ENCODE measurements around the gene ATG101. TPM values are rescaled to one million over a fixed set of nuclear protein-coding genes. Genes with fewer than 3 reads are reported as not detected.

The ATG101 gene
- total and polyA plus RNA-seq, 2 of the 13 experiments (the other 11 are each of a cell fraction or from before 2014, with no cell fraction given): 58.2 to 67.7 TPM

DNA sequence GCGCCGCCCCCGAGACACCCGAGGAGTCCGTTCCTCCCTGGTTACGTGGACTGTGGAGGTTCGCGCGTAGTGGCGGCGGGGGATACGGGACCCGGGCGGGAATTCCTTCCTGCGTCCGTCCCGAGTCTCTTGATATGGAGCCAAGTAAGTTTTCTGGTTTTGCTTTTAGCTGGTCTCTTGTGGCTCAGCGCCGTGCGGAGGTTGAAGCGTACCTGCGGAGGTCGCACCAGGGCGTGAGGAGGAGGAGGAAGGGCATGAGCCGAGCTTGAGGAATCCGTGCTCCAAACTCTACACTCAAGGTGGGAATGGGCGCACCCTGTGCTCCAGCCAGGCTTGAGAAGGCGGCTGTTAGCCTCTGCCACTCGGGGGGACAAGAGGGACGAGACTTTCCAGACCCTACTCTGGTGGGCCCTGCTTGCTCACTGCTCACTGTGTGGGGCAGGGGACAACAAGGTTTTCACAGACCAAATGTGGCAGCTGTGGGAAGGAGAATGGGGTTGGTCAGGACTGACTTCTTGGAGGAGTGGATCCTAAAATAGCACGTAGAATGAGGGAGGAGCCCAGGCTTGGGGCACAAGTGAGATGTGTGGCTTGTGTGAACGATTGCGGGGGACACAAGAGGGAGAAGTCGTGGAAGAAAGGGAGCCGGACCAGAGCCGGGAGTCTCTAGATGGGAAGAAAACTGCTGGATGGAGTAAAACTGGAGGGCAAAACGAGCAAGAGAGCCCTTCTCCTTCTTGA lies 577 bp downstream of the ATG101 start:
- H3K27ac ChIP-seq (ENCODE audit: extremely low read length, insufficient read depth, low read length): peak overlapping the region; percentile 85
- H3K27me3 ChIP-seq (ENCODE audit: control insufficient read depth in 1 of 2, insufficient read depth in 2 of 2, low read length in 2 of 2): no peaks in the 10 kb centered on the region; a peak in 1 of 5 replicates
- ChIA-PET POLR2A (interaction anchor here (1.4 to 4.0 kb wide), 5 partner anchors 9 to 45 kb away, joined by 4 to 36 read pairs (median 13); partner anchors contain the start of gene NR4A1), CTCF (ENCODE audit: low intra/inter-chr PET ratio, low total read pairs) (interaction anchor here (0.8 to 5.4 kb wide), 2 partner anchors 42 to 45 kb away, joined by 5 to 52 read pairs; no protein-coding TSS in a partner anchor)
- H2AFZ ChIP-seq (ENCODE audit: low read length): no peak overlapping the region
- TSS peak; percentile 83 for BruUV-seq (replicated peaks)
- peak overlapping the region; percentile 88 for H3K9ac ChIP-seq (ENCODE audit: insufficient read depth, low read depth, low read length)
- in situ Hi-C loops (cut with HindIII; ENCODE audit: extremely low pct_ligation_motif_present, low pct_unique_long_range_greater_than_20kb): no loop called here
- DNase-seq (ENCODE audit: low spot score) (no peak), FAIRE-seq (no peak), ATAC-seq (peak; percentile 43)
- no peaks in the 10 kb centered on the region for H3K9me3 ChIP-seq (ENCODE audit: low read length)
- peak overlapping the region; percentile 92 for H3K4me2 ChIP-seq (ENCODE audit: low read depth, low read length)
- H3K79me2 ChIP-seq (ENCODE audit: insufficient read depth, low read length): peaks cover 50% of the 10 kb centered on the region
- peaks cover 12 to 31% of the 10 kb centered on the region in 2 experiments for H3K36me3 ChIP-seq (replicated peaks in 1 of 2; ENCODE audit: control insufficient read depth in 1 of 2, insufficient read depth in 2 of 2, low read length in 2 of 2)
- H3K4me3 ChIP-seq (replicated peaks in 1 of 3; ENCODE audit: insufficient read depth in 1 of 3, low read depth in 2 of 3, low read length in 3 of 3): peak overlapping the region; percentile 87 to 98 (median 88)
- peaks cover 46% of the 10 kb centered on the region for H3K4me1 ChIP-seq (ENCODE audit: insufficient read depth, low read length)
- intact Hi-C loops (cut with micrococcal nuclease; ENCODE audit: unreplicated experiment): loop anchor here (2.0 kb wide), 1 partner anchor 20 kb away; the partner anchor contains the start of gene NR4A1
- WGBS (ENCODE audit: low lambda C conversion rate): 2% methylated on average over 18 of the region's 37 CpGs
- peaks cover 5% of the 10 kb centered on the region; the same call in 1 of the 2 replicates for H4K20me1 ChIP-seq (ENCODE audit: insufficient read depth, low read length)
- TF ChIP-seq SPEN (CRISPR knock-in tag; IDR thresholded peaks at IDR 0.05; ENCODE audit: low read depth): no peak
- no peak for TF ChIP-seq EHMT2 (IDR thresholded peaks at IDR 0.05; ENCODE audit: borderline replicate concordance, low read depth, low read length)
- no peak for TF ChIP-seq ZNF816 (CRISPR knock-in tag; IDR thresholded peaks at IDR 0.05; ENCODE audit: borderline replicate concordance)
- TF ChIP-seq ZNF879 (CRISPR knock-in tag; IDR thresholded peaks at IDR 0.05): no peak
- no peak for TF ChIP-seq ZNF746 (CRISPR knock-in tag; IDR thresholded peaks at IDR 0.05)
- TF ChIP-seq, protein P1, sequence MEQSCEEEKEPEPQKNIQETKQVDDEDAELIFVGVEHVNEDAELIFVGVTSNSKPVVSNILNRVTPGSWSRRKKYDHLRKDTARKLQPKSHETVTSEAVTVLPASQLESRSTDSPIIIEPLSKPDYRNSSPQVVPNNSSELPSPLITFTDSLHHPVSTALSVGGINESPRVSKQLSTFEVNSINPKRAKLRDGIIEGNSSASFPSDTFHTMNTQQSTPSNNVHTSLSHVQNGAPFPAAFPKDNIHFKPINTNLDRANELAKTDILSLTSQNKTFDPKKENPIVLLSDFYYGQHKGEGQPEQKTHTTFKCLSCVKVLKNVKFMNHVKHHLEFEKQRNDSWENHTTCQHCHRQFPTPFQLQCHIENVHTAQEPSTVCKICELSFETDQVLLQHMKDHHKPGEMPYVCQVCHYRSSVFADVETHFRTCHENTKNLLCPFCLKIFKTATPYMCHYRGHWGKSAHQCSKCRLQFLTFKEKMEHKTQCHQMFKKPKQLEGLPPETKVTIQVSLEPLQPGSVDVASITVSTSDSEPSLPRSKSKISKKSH (CRISPR knock-in tag; IDR thresholded peaks at IDR 0.05; ENCODE audit: borderline replicate concordance): no peak
- no peak for TF ChIP-seq ZNF720 (CRISPR knock-in tag; IDR thresholded peaks at IDR 0.05)
- no peak for TF ChIP-seq NFKB2 (CRISPR knock-in tag; IDR thresholded peaks at IDR 0.05; ENCODE audit: borderline replicate concordance)
- TF ChIP-seq, protein P2, sequence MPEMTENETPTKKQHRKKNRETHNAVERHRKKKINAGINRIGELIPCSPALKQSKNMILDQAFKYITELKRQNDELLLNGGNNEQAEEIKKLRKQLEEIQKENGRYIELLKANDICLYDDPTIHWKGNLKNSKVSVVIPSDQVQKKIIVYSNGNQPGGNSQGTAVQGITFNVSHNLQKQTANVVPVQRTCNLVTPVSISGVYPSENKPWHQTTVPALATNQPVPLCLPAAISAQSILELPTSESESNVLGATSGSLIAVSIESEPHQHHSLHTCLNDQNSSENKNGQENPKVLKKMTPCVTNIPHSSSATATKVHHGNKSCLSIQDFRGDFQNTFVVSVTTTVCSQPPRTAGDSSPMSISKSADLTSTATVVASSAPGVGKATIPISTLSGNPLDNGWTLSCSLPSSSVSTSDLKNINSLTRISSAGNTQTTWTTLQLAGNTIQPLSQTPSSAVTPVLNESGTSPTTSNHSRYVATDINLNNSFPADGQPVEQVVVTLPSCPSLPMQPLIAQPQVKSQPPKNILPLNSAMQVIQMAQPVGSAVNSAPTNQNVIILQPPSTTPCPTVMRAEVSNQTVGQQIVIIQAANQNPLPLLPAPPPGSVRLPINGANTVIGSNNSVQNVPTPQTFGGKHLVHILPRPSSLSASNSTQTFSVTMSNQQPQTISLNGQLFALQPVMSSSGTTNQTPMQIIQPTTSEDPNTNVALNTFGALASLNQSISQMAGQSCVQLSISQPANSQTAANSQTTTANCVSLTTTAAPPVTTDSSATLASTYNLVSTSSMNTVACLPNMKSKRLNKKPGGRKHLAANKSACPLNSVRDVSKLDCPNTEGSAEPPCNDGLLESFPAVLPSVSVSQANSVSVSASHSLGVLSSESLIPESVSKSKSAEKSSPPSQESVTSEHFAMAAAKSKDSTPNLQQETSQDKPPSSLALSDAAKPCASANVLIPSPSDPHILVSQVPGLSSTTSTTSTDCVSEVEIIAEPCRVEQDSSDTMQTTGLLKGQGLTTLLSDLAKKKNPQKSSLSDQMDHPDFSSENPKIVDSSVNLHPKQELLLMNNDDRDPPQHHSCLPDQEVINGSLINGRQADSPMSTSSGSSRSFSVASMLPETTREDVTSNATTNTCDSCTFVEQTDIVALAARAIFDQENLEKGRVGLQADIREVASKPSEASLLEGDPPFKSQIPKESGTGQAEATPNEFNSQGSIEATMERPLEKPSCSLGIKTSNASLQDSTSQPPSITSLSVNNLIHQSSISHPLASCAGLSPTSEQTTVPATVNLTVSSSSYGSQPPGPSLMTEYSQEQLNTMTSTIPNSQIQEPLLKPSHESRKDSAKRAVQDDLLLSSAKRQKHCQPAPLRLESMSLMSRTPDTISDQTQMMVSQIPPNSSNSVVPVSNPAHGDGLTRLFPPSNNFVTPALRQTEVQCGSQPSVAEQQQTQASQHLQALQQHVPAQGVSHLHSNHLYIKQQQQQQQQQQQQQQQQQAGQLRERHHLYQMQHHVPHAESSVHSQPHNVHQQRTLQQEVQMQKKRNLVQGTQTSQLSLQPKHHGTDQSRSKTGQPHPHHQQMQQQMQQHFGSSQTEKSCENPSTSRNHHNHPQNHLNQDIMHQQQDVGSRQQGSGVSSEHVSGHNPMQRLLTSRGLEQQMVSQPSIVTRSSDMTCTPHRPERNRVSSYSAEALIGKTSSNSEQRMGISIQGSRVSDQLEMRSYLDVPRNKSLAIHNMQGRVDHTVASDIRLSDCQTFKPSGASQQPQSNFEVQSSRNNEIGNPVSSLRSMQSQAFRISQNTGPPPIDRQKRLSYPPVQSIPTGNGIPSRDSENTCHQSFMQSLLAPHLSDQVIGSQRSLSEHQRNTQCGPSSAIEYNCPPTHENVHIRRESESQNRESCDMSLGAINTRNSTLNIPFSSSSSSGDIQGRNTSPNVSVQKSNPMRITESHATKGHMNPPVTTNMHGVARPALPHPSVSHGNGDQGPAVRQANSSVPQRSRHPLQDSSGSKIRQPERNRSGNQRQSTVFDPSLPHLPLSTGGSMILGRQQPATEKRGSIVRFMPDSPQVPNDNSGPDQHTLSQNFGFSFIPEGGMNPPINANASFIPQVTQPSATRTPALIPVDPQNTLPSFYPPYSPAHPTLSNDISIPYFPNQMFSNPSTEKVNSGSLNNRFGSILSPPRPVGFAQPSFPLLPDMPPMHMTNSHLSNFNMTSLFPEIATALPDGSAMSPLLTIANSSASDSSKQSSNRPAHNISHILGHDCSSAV (CRISPR knock-in tag; IDR thresholded peaks at IDR 0.05; ENCODE audit: borderline replicate concordance): no peak
- TF ChIP-seq, protein P3, sequence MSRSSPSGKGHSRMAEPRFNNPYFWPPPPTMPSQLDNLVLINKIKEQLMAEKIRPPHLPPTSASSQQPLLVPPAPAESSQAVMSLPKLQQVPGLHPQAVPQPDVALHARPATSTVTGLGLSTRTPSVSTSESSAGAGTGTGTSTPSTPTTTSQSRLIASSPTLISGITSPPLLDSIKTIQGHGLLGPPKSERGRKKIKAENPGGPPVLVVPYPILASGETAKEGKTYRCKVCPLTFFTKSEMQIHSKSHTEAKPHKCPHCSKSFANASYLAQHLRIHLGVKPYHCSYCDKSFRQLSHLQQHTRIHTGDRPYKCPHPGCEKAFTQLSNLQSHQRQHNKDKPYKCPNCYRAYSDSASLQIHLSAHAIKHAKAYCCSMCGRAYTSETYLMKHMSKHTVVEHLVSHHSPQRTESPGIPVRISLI (CRISPR knock-in tag; IDR thresholded peaks at IDR 0.05; ENCODE audit: borderline replicate concordance): no peak
- TF ChIP-seq, protein P4, sequence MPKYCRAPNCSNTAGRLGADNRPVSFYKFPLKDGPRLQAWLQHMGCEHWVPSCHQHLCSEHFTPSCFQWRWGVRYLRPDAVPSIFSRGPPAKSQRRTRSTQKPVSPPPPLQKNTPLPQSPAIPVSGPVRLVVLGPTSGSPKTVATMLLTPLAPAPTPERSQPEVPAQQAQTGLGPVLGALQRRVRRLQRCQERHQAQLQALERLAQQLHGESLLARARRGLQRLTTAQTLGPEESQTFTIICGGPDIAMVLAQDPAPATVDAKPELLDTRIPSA (CRISPR knock-in tag; IDR thresholded peaks at IDR 0.05; ENCODE audit: borderline replicate concordance): no peak

Data from HepG2 (cell line).